BJ (cell line): ENCODE data around the gene BTNL3. TPM values are rescaled to one million over a fixed set of nuclear protein-coding genes. Genes with fewer than 3 reads are reported as not detected.

Source experiments
- CTCF ChIA-PET: fragments of 350-600 bp; formaldehyde crosslinking; extraction: SDS; loops from one replicate; lab custom pipeline; 2021; ENCODE audit warnings: antibody characterized with exemption, inconsistent platforms; lab: Yijun Ruan, JAX
- POLR2A ChIA-PET: fragments of 300-600 bp; sonication (Branson Sonifier 250); formaldehyde crosslinking; extraction: SDS; loops from one replicate; lab custom pipeline; 2021; ENCODE audit warnings: antibody characterized with exemption; lab: Charles Lee
- DNase-seq: peaks from one replicate; pipeline ENCODE4 v3.0.0-alpha.2; 2011; ENCODE audit warnings: low read depth
- H3K27me3 ChIP-seq: 2 replicates; pipeline ENCODE4 v1.6.0; 2011; ENCODE audit warnings: low read length; ENCODE audit not compliant: control insufficient read depth, insufficient read depth
- H3K36me3 ChIP-seq: 2 replicates; pipeline ENCODE4 v1.5.1; 2011; ENCODE audit warnings: low read length; ENCODE audit not compliant: control insufficient read depth, insufficient read depth
- H3K4me3 ChIP-seq: 2 replicates; pipeline ENCODE4 v1.5.1; 2011; ENCODE audit warnings: low read depth, mild to moderate bottlenecking, control low read depth, low read length
- CTCF ChIP-seq: IDR thresholded peaks from 2 replicates; pipeline ENCODE4 v1.5.1; 2011; ENCODE audit warnings: low read depth, mild to moderate bottlenecking, control low read depth, inconsistent platforms, low read length, moderate library complexity; ENCODE audit not compliant: insufficient read depth
- polyA minus RNA-seq: library from RNA; depleted of rRNA, polyadenylated mRNA; stranded (reverse); fragments of >200 nt; gene quantifications from 2 replicates; pipeline ENCODE4 v1.2.3, GENCODE V29; 2011; rRNA and poly(A)+ RNA removed
- polyA plus RNA-seq: library from polyadenylated mRNA; depleted of rRNA; stranded (reverse); fragments of >200 nt; gene quantifications from 2 replicates; pipeline ENCODE4 v1.2.3, GENCODE V29; 2011; rRNA removed

The BTNL3 gene, protein sequence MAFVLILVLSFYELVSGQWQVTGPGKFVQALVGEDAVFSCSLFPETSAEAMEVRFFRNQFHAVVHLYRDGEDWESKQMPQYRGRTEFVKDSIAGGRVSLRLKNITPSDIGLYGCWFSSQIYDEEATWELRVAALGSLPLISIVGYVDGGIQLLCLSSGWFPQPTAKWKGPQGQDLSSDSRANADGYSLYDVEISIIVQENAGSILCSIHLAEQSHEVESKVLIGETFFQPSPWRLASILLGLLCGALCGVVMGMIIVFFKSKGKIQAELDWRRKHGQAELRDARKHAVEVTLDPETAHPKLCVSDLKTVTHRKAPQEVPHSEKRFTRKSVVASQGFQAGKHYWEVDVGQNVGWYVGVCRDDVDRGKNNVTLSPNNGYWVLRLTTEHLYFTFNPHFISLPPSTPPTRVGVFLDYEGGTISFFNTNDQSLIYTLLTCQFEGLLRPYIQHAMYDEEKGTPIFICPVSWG
- polyA plus RNA-seq (not detected in 2 replicates), polyA minus RNA-seq (not detected in 2 replicates)

- Histone ChIP-seq H3K4me3 (no peak within 1 kb of the TSS), H3K36me3 (no peaks in the 10 kb centered on the region), H3K27me3 (no peaks in the 10 kb centered on the region)
- no peak for DNase-seq
- ChIA-PET POLR2A (no interaction called here), CTCF (no interaction called here)
- no peak for TF ChIP-seq CTCF
Observed at GRCh38 chr5:180988592-180988991, at the start of gene BTNL3. BTNL3 (plus strand) TSS chr5:180988846; CDS start chr5:180989029, 183 bp downstream.

DNA sequence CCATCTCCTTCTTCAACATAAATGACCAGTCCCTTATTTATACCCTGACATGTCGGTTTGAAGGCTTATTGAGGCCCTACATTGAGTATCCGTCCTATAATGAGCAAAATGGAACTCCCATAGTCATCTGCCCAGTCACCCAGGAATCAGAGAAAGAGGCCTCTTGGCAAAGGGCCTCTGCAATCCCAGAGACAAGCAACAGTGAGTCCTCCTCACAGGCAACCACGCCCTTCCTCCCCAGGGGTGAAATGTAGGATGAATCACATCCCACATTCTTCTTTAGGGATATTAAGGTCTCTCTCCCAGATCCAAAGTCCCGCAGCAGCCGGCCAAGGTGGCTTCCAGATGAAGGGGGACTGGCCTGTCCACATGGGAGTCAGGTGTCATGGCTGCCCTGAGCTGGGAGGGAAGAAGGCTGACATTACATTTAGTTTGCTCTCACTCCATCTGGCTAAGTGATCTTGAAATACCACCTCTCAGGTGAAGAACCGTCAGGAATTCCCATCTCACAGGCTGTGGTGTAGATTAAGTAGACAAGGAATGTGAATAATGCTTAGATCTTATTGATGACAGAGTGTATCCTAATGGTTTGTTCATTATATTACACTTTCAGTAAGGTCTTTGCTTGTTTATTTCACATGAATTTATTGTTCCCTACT is 38.2 kb upstream of the BTNL3 start:
- no peak for DNase-seq
- H3K27me3 ChIP-seq, result no peaks in the 10 kb centered on the region
- H3K4me3 ChIP-seq, result no peak overlapping the region
- no peaks in the 10 kb centered on the region for H3K36me3 ChIP-seq
- POLR2A ChIA-PET, result no interaction called here
- CTCF ChIA-PET, result no interaction called here
- no peak for TF ChIP-seq CTCF

- DNase-seq, result no peak
- Histone ChIP-seq H3K27me3 (no peaks in the 10 kb centered on the region), H3K4me3 (no peak overlapping the region), H3K36me3 (no peaks in the 10 kb centered on the region)
- no peak for TF ChIP-seq CTCF
- ChIA-PET POLR2A (no interaction called here), CTCF (interaction anchor here (1.6 kb wide), 1 partner anchor 10 kb away, joined by 3 read pairs; no protein-coding TSS in a partner anchor)
Observed at GRCh38 chr5:180959661-180960060, 29.0 kb upstream of the BTNL3 start.

DNA sequence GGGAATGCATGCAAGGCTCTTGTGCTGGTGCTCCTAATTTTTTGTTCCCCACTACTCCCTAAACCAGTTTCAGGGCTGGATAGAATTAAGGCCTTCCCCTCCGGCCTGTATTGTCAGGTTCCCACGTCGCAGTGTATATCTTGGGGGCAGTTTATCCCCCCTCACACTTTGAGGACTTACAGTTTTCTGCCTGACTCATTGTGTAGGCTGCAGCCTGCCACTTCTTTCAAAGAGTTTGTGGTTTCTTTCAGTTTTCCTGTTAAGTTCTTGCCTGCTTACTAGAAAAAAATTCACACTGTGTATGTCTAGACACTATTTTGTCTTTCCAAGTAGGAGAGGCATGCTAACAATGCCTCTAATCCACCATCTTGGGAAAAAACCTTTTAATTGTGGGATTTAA is 28.4 kb upstream of the BTNL3 start:
- Histone ChIP-seq H3K36me3 (no peaks in the 10 kb centered on the region), H3K4me3 (no peak overlapping the region), H3K27me3 (no peaks in the 10 kb centered on the region)
- no peak for DNase-seq
- ChIA-PET POLR2A (no interaction called here), CTCF (no interaction called here)
- TF ChIP-seq CTCF, result no peak

GRCh38 chr5:180969406-180969805 is 19.2 kb upstream of the BTNL3 start:
- no peak for TF ChIP-seq CTCF
- Histone ChIP-seq H3K4me3 (no peak overlapping the region), H3K27me3 (no peaks in the 10 kb centered on the region), H3K36me3 (no peaks in the 10 kb centered on the region)
- POLR2A ChIA-PET, result no interaction called here
- CTCF ChIA-PET, result interaction anchor here (1.3 kb wide), 1 partner anchor 11 kb away, joined by 3 read pairs; no protein-coding TSS in a partner anchor
- no peak for DNase-seq
